GM23338 (cell line): ENCODE data around the gene APOBEC3B. TPM values are rescaled to one million over a fixed set of nuclear protein-coding genes. Genes with fewer than 3 reads are reported as not detected.

ENCODE experiments used
- ATAC-seq: fragments of 200-7000 bp; cut with Tn5 transposase; 3 replicates; pipeline ENCODE4 v1.9.1; 2020
- DNase-seq: peaks from one replicate; pipeline ENCODE4 v3.0.0-alpha.2; 2015; ENCODE audit warnings: low spot score
- H2AFZ ChIP-seq: fragments of 200-600 bp; sonication (generic); 2 replicates; pipeline ENCODE4 v1.8.0; 2016; ENCODE audit warnings: antibody characterized with exemption, mild to moderate bottlenecking, moderate library complexity
- H3F3A ChIP-seq: fragments of 200-600 bp; sonication (generic); replicated peaks from 2 replicates; pipeline ENCODE4 v1.8.0; 2017; ENCODE audit warnings: antibody characterized with exemption, mixed run types, low read depth
- H3K27ac ChIP-seq: fragments of 200-600 bp; sonication (generic); 2 replicates; pipeline ENCODE4 v1.6.1; 2016; ENCODE audit warnings: low read depth
- H3K27me3 ChIP-seq: fragments of 200-600 bp; sonication (generic); 2 replicates; pipeline ENCODE4 v1.8.0; 2016; ENCODE audit warnings: mild to moderate bottlenecking, mixed run types, moderate library complexity; ENCODE audit not compliant: insufficient read depth
- H3K36me3 ChIP-seq: fragments of 200-600 bp; sonication (generic); 2 replicates; pipeline ENCODE4 v1.8.0; 2016; ENCODE audit warnings: mild to moderate bottlenecking; ENCODE audit not compliant: insufficient read depth
- H3K4me1 ChIP-seq: fragments of 200-600 bp; sonication (generic); 2 replicates; pipeline ENCODE4 v1.8.0; 2016; ENCODE audit warnings: mild to moderate bottlenecking, moderate library complexity; ENCODE audit not compliant: insufficient read depth
- H3K4me2 ChIP-seq: fragments of 200-600 bp; sonication (generic); 2 replicates; pipeline ENCODE4 v1.7.1; 2017; ENCODE audit warnings: mixed run types
- H3K4me3 ChIP-seq: fragments of 200-600 bp; sonication (generic); 2 replicates; pipeline ENCODE4 v1.6.1; 2016; ENCODE audit warnings: mixed run types
- H3K79me2 ChIP-seq: fragments of 200-600 bp; sonication (generic); replicated peaks from 2 replicates; pipeline ENCODE4 v1.8.0; 2017; ENCODE audit warnings: mild to moderate bottlenecking; ENCODE audit not compliant: insufficient read depth
- H3K9me2 ChIP-seq: fragments of 200-600 bp; sonication (generic); 2 replicates; pipeline ENCODE4 v1.8.0; 2017; ENCODE audit not compliant: insufficient read depth
- H4K20me1 ChIP-seq: fragments of 200-600 bp; sonication (generic); replicated peaks from 2 replicates; pipeline ENCODE4 v1.8.0; 2017; ENCODE audit warnings: mild to moderate bottlenecking; ENCODE audit not compliant: insufficient read depth
- H3K27ac Mint-ChIP-seq: 2 replicates; pipeline ENCODE4 v1.8.0; 2020; ENCODE audit warnings: inconsistent platforms, mild to moderate bottlenecking, moderate library complexity, mixed read lengths
- H3K27me3 Mint-ChIP-seq: 3 replicates; pipeline ENCODE4 v1.8.0; 2022; ENCODE audit warnings: low read depth, mild to moderate bottlenecking, moderate library complexity, mixed read lengths, inconsistent platforms; ENCODE audit not compliant: insufficient read depth, poor library complexity
- H3K36me3 Mint-ChIP-seq: 3 replicates; pipeline ENCODE4 v1.8.0; 2021; ENCODE audit warnings: low read depth, mild to moderate bottlenecking, inconsistent platforms, moderate library complexity, mixed read lengths
- H3K4me1 Mint-ChIP-seq: 3 replicates; pipeline ENCODE4 v1.8.0; 2020; ENCODE audit warnings: mild to moderate bottlenecking, inconsistent platforms, mixed read lengths
- H3K4me3 Mint-ChIP-seq: 3 replicates; pipeline ENCODE4 v1.8.0; 2021; ENCODE audit warnings: moderate library complexity, mild to moderate bottlenecking, inconsistent platforms, mixed read lengths
- H3K9me3 Mint-ChIP-seq: 3 replicates; pipeline ENCODE4 v1.8.0; 2020; ENCODE audit warnings: moderate library complexity, mild to moderate bottlenecking, inconsistent platforms, mixed read lengths
- CREB1 ChIP-seq: fragments of 250-450 bp; sonication (Bioruptor Pico); IDR thresholded peaks from 2 replicates; pipeline ENCODE4 v1.5.0; 2020; ENCODE audit warnings: low read depth, mild to moderate bottlenecking, moderate library complexity
- CTCF ChIP-seq, 2 experiments: fragments of 200-600 bp in 1 of 2; sonication (generic) in 1 of 2; conservative IDR thresholded peaks; 2 replicates each; pipeline versions ENCODE4 v1.5.1 to v1.6.1; 2016 to 2017; ENCODE audit warnings: antibody characterized with exemption in 2 of 2, low read depth in 2 of 2, mild to moderate bottlenecking in 2 of 2, moderate library complexity in 1 of 2
- EZH2 ChIP-seq: fragments of 200-600 bp; sonication (generic); IDR thresholded peaks from one replicate; pipeline ENCODE4 v1.8.0; 2017; ENCODE audit warnings: antibody characterized with exemption, mild to moderate bottlenecking, low read depth; ENCODE audit not compliant: unreplicated experiment
- EZH2phosphoT487 ChIP-seq: fragments of 200-600 bp; sonication (generic); IDR thresholded peaks from one replicate; pipeline ENCODE4 v1.8.1; 2018; ENCODE audit warnings: antibody characterized with exemption; ENCODE audit not compliant: unreplicated experiment
- JUNB ChIP-seq: IDR thresholded peaks from one replicate; pipeline ENCODE4 v1.6.1; 2016; ENCODE audit warnings: antibody characterized with exemption; ENCODE audit not compliant: unreplicated experiment
- NANOG ChIP-seq: IDR thresholded peaks from 2 replicates; pipeline ENCODE4 v1.6.1; 2016; ENCODE audit warnings: antibody characterized with exemption, borderline replicate concordance
- POLR2AphosphoS5 ChIP-seq: IDR thresholded peaks from 2 replicates; pipeline ENCODE4 v1.6.1; 2016; ENCODE audit warnings: antibody characterized with exemption, low read depth
- STAT1 ChIP-seq: IDR thresholded peaks from one replicate; pipeline ENCODE4 v1.6.1; 2016; ENCODE audit warnings: antibody characterized with exemption; ENCODE audit not compliant: unreplicated experiment
- ZNF114 ChIP-seq: fragments of 250-450 bp; sonication (Bioruptor Pico); IDR thresholded peaks from 2 replicates; pipeline ENCODE4 v1.5.0; 2020; ENCODE audit warnings: mild to moderate bottlenecking, moderate library complexity
- ZNF331 ChIP-seq: fragments of 250-450 bp; sonication (Bioruptor Pico); IDR thresholded peaks from 2 replicates; pipeline ENCODE4 v1.5.0; 2020; ENCODE audit warnings: low read depth, mild to moderate bottlenecking, moderate library complexity
- ZNF462 ChIP-seq: fragments of 250-450 bp; sonication (Bioruptor Pico); IDR thresholded peaks from 2 replicates; pipeline ENCODE4 v1.5.0; 2020; ENCODE audit warnings: mild to moderate bottlenecking, moderate library complexity
- polyA plus RNA-seq: library from polyadenylated mRNA; unstranded; fragments of >200 nt; fragmentation: Nextera tagmentation; extraction: Ambion mirVana; gene quantifications from 2 replicates; pipeline ENCODE4 v1.2.1, GENCODE V29; 2016
- total RNA-seq: library from RNA; depleted of rRNA; stranded (reverse); fragments of >200 nt; shearing (Covaris generic); gene quantifications from 2 replicates; pipeline ENCODE4 v1.2.3, GENCODE V29; 2014
- TF ChIP-seq, protein P1 (sequence below): IDR thresholded peaks from 2 replicates; pipeline ENCODE4 v1.6.1; 2016; ENCODE audit warnings: antibody characterized with exemption
- TF ChIP-seq, protein P2 (sequence below): IDR thresholded peaks from one replicate; pipeline ENCODE4 v1.6.1; 2018; ENCODE audit warnings: antibody characterized with exemption; ENCODE audit not compliant: unreplicated experiment

APOBEC3B gene
- total and polyA plus RNA-seq, 2 experiments from 2014 or later, result 7.0 to 9.2 TPM

- ATAC-seq (no peak), DNase-seq (no peak)
- Histone ChIP-seq H3K4me2 (no peak overlapping the region), H3K79me2 (no peaks in the 10 kb centered on the region), H3K4me1 (no peaks in the 10 kb centered on the region), H3K36me3 (no peaks in the 10 kb centered on the region), H3K9me2 (no peaks in the 10 kb centered on the region), H3K4me3 (no peak overlapping the region), H3K27me3 (no peaks in the 10 kb centered on the region), H3K27ac (no peak overlapping the region), H2AFZ (no peak overlapping the region), H4K20me1 (no peaks in the 10 kb centered on the region), H3F3A (no peaks in the 10 kb centered on the region)
- H3K9me3 Mint-ChIP-seq, result no peaks in the 10 kb centered on the region
- no peaks in the 10 kb centered on the region for H3K36me3 Mint-ChIP-seq
- H3K4me1 Mint-ChIP-seq, result no peaks in the 10 kb centered on the region; the same call in 2 of the 3 replicates
- H3K27ac Mint-ChIP-seq, result no peak overlapping the region
- H3K27me3 Mint-ChIP-seq, result peaks cover 8% of the 10 kb centered on the region
- H3K4me3 Mint-ChIP-seq, result no peak overlapping the region
- TF ChIP-seq ZNF462 (CRISPR knock-in tag), result no peak
- TF ChIP-seq, protein P1, sequence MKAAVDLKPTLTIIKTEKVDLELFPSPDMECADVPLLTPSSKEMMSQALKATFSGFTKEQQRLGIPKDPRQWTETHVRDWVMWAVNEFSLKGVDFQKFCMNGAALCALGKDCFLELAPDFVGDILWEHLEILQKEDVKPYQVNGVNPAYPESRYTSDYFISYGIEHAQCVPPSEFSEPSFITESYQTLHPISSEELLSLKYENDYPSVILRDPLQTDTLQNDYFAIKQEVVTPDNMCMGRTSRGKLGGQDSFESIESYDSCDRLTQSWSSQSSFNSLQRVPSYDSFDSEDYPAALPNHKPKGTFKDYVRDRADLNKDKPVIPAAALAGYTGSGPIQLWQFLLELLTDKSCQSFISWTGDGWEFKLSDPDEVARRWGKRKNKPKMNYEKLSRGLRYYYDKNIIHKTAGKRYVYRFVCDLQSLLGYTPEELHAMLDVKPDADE, result no peak
- TF ChIP-seq, protein P2, sequence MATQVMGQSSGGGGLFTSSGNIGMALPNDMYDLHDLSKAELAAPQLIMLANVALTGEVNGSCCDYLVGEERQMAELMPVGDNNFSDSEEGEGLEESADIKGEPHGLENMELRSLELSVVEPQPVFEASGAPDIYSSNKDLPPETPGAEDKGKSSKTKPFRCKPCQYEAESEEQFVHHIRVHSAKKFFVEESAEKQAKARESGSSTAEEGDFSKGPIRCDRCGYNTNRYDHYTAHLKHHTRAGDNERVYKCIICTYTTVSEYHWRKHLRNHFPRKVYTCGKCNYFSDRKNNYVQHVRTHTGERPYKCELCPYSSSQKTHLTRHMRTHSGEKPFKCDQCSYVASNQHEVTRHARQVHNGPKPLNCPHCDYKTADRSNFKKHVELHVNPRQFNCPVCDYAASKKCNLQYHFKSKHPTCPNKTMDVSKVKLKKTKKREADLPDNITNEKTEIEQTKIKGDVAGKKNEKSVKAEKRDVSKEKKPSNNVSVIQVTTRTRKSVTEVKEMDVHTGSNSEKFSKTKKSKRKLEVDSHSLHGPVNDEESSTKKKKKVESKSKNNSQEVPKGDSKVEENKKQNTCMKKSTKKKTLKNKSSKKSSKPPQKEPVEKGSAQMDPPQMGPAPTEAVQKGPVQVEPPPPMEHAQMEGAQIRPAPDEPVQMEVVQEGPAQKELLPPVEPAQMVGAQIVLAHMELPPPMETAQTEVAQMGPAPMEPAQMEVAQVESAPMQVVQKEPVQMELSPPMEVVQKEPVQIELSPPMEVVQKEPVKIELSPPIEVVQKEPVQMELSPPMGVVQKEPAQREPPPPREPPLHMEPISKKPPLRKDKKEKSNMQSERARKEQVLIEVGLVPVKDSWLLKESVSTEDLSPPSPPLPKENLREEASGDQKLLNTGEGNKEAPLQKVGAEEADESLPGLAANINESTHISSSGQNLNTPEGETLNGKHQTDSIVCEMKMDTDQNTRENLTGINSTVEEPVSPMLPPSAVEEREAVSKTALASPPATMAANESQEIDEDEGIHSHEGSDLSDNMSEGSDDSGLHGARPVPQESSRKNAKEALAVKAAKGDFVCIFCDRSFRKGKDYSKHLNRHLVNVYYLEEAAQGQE, result no peak
- TF ChIP-seq JUNB, result no peak
- TF ChIP-seq STAT1, result no peak
- TF ChIP-seq CTCF (conservative IDR thresholded peaks at IDR 0.05; ENCODE audit: low read depth in 2 of 2), result no peak
- no peak for TF ChIP-seq ZNF331 (CRISPR knock-in tag)
- no peak for TF ChIP-seq CREB1 (CRISPR knock-in tag)
- TF ChIP-seq EZH2, result no peak
- TF ChIP-seq ZNF114, result no peak
- TF ChIP-seq NANOG, result no peak
- TF ChIP-seq POLR2AphosphoS5, result no peak
- TF ChIP-seq EZH2phosphoT487, result no peak
These were observed 27.6 kb upstream of the APOBEC3B start for GRCh38 chr22:38954414-38955043.
